Mesendoderm (in vitro differentiated cells): ENCODE measurements around the gene DMRT1.

Source experiments
- DNase-seq: peaks from one replicate; pipeline ENCODE4 v3.0.0; 2013
- H2AK5ac ChIP-seq: 2 replicates; pipeline ENCODE4 v1.6.1; 2013; ENCODE audit warnings: low read length, inconsistent platforms
- H2BK120ac ChIP-seq: 2 replicates; pipeline ENCODE4 v1.6.1; 2013; ENCODE audit warnings: low read depth, mild to moderate bottlenecking, low read length, moderate library complexity, mixed read lengths
- H2BK15ac ChIP-seq: replicated peaks from 2 replicates; pipeline ENCODE4 v1.6.1; 2013; ENCODE audit warnings: low read depth, mild to moderate bottlenecking, moderate library complexity
- H2BK5ac ChIP-seq: 2 replicates; pipeline ENCODE4 v1.6.1; 2013; ENCODE audit warnings: low read length, inconsistent platforms
- H3K18ac ChIP-seq: 2 replicates; pipeline ENCODE4 v1.6.1; 2013; ENCODE audit warnings: mild to moderate bottlenecking, low read length, mixed read lengths
- H3K23ac ChIP-seq: one replicate; pipeline ENCODE4 v1.6.1; 2013; ENCODE audit warnings: low read length
- H3K27ac ChIP-seq: 2 replicates; pipeline ENCODE4 v1.5.1; 2013; ENCODE audit warnings: low read depth, mild to moderate bottlenecking, inconsistent platforms, low read length, moderate library complexity
- H3K27me3 ChIP-seq: 2 replicates; pipeline ENCODE4 v1.6.1; 2013; ENCODE audit warnings: low read length, control low read depth, mild to moderate bottlenecking, inconsistent platforms; ENCODE audit not compliant: insufficient read depth, poor library complexity
- H3K36me3 ChIP-seq: 2 replicates; pipeline ENCODE4 v1.6.1; 2013; ENCODE audit warnings: low read length, inconsistent platforms; ENCODE audit not compliant: control insufficient read depth, insufficient read depth
- H3K4ac ChIP-seq: one replicate; pipeline ENCODE4 v1.6.1; 2013; ENCODE audit warnings: low read depth, mild to moderate bottlenecking, low read length, moderate library complexity
- H3K4me1 ChIP-seq: 2 replicates; pipeline ENCODE4 v1.6.1; 2013; ENCODE audit warnings: low read depth, low read length, inconsistent platforms; ENCODE audit not compliant: control insufficient read depth
- H3K4me2 ChIP-seq: 2 replicates; pipeline ENCODE4 v1.6.1; 2013; ENCODE audit warnings: low read length
- H3K4me3 ChIP-seq: 2 replicates; pipeline ENCODE4 v1.5.1; 2013; ENCODE audit warnings: mild to moderate bottlenecking, low read length
- H3K56ac ChIP-seq: one replicate; pipeline ENCODE4 v1.6.1; 2013; ENCODE audit warnings: low read length
- H3K79me1 ChIP-seq: 2 replicates; pipeline ENCODE4 v1.6.1; 2013; ENCODE audit warnings: low read length, inconsistent platforms
- H3K79me2 ChIP-seq: 2 replicates; pipeline ENCODE4 v1.6.1; 2013; ENCODE audit warnings: mild to moderate bottlenecking, low read length; ENCODE audit not compliant: control insufficient read depth, insufficient read depth
- H3K9ac ChIP-seq: 2 replicates; pipeline ENCODE4 v1.6.1; 2013; ENCODE audit warnings: low read length, inconsistent platforms
- H4K5ac ChIP-seq: one replicate; pipeline ENCODE4 v1.6.1; 2013; ENCODE audit warnings: low read length
- H4K8ac ChIP-seq: one replicate; pipeline ENCODE4 v1.6.1; 2013; ENCODE audit warnings: low read depth, mild to moderate bottlenecking, control low read depth, low read length, moderate library complexity
- WGBS: extraction: QIAGEN DNeasy Blood & Tissue Kit; methylation state at CpG from one replicate; pipeline ENCODE4 v1.1.7; 2013; ENCODE audit warnings: low lambda C conversion rate, missing lambda C conversion rate; ENCODE audit not compliant: insufficient coverage; ENCODE audit errors: extremely low coverage; 5-methylcytosine and 5-hydroxymethylcytosine counted together

DMRT1 gene

DNA sequence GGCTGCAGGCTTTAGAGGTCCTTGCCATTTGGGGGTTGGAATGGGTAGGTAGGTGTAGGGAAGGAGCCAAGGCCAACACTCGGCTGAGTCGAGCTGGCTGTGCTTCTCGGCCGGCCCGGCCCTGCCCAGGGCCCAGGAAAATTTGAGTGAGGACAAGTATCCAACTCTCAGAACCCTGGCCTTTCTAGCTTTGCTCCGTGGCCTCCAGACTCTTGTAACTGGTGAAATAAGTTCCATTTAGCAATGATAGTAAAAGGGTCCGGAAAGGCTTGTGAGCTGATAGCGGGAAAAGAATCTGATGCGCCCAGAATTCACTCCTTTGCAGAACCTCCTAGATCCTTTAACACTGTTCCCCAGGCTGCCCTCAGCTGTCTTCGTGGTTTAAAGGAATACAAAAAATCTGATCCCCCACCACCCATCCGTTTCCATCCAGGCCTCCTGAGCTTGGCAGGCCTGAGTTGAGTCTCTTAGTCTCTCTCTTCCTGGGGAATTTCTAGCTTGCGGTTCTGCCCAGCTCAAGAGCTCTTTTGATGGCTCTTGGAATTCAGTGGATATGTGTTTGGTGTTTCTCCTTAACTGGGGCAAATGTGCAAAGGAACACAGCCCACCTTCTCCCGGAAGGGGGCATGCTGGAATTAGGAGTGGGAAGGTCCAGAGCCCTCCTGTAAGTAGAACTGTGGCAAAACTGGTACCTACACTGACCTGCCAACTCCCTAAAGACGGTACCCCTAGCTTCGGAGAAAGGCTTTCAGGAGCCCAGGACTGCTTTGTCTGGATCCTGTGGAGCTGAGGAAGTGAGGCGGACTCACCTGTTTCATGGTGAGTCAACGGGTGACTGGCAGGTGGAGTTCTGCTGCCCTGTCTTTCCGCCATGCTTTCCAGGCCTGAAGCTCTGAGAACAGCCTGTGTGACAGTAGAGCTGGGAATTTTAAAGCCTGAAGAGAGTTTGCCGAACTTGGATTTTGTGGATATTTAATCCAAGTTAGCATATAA, 136.6 kb downstream of the DMRT1 start:
- Histone ChIP-seq H2AK5ac (no peak overlapping the region), H3K4me1 (no peaks in the 10 kb centered on the region), H3K18ac (no peak overlapping the region), H4K5ac (no peak overlapping the region), H3K4me3 (no peak overlapping the region), H3K79me1 (no peaks in the 10 kb centered on the region), H2BK120ac (no peak overlapping the region), H3K4me2 (no peak overlapping the region), H3K79me2 (no peaks in the 10 kb centered on the region), H3K9ac (no peak overlapping the region), H3K23ac (no peak overlapping the region), H3K36me3 (no peaks in the 10 kb centered on the region), H3K27me3 (peaks cover 81% of the 10 kb centered on the region), H3K27ac (no peak overlapping the region), H2BK15ac (no peak overlapping the region), H4K8ac (no peak overlapping the region), H2BK5ac (no peak overlapping the region), H3K4ac (no peak overlapping the region), H3K56ac (no peak overlapping the region)
- peak; percentile 21 for DNase-seq
- WGBS: no CpG with 5 or more reads among the region's 19 CpGs

DNA sequence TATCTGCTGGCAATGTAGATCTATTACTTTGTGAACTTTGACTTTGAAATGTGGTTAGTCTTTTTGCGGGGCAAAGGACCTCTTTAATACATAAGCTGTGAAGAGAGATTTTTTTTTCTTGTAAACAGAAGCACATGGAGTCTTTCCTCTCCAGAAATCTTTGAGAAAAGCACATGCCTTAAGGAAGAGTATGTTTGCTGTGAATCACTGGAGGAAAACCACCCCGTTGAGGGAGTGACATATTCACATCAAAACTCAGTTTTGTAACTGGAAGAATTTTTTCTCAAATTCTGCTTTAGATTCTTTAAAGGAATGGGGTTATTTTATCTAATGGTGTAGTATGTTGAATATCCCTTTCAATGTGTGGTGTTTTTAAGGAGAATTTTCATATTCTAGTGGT, 138.5 kb downstream of the DMRT1 start:
- no peak overlapping the region for H3K4me3 ChIP-seq
- H2BK120ac ChIP-seq: no peak overlapping the region
- no peaks in the 10 kb centered on the region for H3K79me1 ChIP-seq
- H4K5ac ChIP-seq: no peak overlapping the region
- no peak for DNase-seq
- peaks cover 67% of the 10 kb centered on the region for H3K27me3 ChIP-seq
- no peak overlapping the region for H3K9ac ChIP-seq
- H2BK5ac ChIP-seq: no peak overlapping the region
- no peak overlapping the region for H3K4me2 ChIP-seq
- H2AK5ac ChIP-seq: no peak overlapping the region
- no peaks in the 10 kb centered on the region for H3K36me3 ChIP-seq
- no peak overlapping the region for H3K27ac ChIP-seq
- H2BK15ac ChIP-seq: no peak overlapping the region
- no peaks in the 10 kb centered on the region for H3K79me2 ChIP-seq
- no CpG with 5 or more reads among the region's 2 CpGs for WGBS
- H3K23ac ChIP-seq: no peak overlapping the region
- no peak overlapping the region for H4K8ac ChIP-seq
- no peak overlapping the region for H3K18ac ChIP-seq
- H3K4me1 ChIP-seq: no peaks in the 10 kb centered on the region
- no peak overlapping the region for H3K4ac ChIP-seq
- no peak overlapping the region for H3K56ac ChIP-seq

DNA sequence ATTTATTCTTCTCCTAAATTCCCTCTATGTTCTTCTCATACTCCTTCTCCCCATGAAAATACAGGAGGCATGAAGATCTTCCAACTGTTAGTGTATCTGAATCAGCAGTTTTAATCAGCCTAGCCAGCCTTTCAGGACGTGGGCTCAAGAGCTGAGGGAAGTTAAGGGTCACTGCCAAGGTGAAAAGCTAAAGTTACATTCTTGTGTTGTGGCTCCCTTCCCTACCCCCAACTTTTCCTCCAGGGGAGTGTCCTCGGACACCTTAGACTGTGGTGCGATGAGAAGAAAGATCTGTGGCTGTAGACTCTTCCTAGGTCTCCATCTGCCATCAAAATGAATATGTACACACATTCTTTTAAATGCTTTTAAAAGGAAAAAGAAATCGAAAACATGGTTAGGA, 139.1 kb downstream of the DMRT1 start:
- Histone ChIP-seq H3K79me1 (no peaks in the 10 kb centered on the region), H3K27me3 (peaks cover 61% of the 10 kb centered on the region)

DNA sequence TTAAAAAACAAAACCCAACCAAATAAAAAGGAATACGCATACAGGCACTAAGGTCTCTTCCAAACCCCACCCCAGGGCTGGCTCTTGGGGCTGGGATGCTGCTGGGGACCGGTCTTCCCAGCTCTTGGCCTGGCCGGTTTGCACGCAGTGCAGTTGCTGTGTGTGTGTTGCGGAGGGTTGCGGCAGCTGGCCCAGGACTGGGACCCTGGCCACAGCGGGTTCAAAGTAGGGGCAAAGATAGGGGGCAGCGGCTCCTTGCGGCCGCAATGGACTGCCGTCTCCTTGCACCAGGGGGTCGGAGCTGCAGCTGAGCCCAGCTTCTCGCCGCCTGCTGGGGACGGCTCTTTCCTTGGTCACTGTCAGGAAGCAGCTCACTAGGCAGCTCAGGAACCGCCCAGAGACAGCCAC, 140.0 kb downstream of the DMRT1 start:
- Histone ChIP-seq H3K23ac (no peak overlapping the region), H3K4me1 (no peaks in the 10 kb centered on the region), H2BK15ac (no peak overlapping the region), H2BK120ac (no peak overlapping the region), H3K79me1 (no peaks in the 10 kb centered on the region), H3K9ac (no peak overlapping the region), H4K8ac (no peak overlapping the region), H3K56ac (no peak overlapping the region), H3K36me3 (no peaks in the 10 kb centered on the region), H3K18ac (no peak overlapping the region), H2BK5ac (no peak overlapping the region), H3K4me2 (no peak overlapping the region), H3K27ac (no peak overlapping the region), H3K27me3 (peaks cover 57% of the 10 kb centered on the region), H4K5ac (no peak overlapping the region), H2AK5ac (no peak overlapping the region), H3K79me2 (no peaks in the 10 kb centered on the region), H3K4ac (no peak overlapping the region), H3K4me3 (no peak overlapping the region)
- DNase-seq: peak; percentile 72
- WGBS: no CpG with 5 or more reads among the region's 16 CpGs

More for the DNA sequence above, 139.1 kb downstream of the DMRT1 start:
- Histone ChIP-seq H2AK5ac (no peak overlapping the region), H3K23ac (no peak overlapping the region), H2BK15ac (no peak overlapping the region), H2BK120ac (no peak overlapping the region), H3K36me3 (no peaks in the 10 kb centered on the region), H3K56ac (no peak overlapping the region), H3K4me3 (no peak overlapping the region), H3K4me2 (no peak overlapping the region), H3K4me1 (no peaks in the 10 kb centered on the region), H3K9ac (no peak overlapping the region), H4K5ac (no peak overlapping the region), H3K18ac (no peak overlapping the region), H2BK5ac (no peak overlapping the region), H3K4ac (no peak overlapping the region), H4K8ac (no peak overlapping the region), H3K79me2 (no peaks in the 10 kb centered on the region), H3K27ac (no peak overlapping the region)
- no CpG with 5 or more reads among the region's 4 CpGs for WGBS
- no peak for DNase-seq

DNA sequence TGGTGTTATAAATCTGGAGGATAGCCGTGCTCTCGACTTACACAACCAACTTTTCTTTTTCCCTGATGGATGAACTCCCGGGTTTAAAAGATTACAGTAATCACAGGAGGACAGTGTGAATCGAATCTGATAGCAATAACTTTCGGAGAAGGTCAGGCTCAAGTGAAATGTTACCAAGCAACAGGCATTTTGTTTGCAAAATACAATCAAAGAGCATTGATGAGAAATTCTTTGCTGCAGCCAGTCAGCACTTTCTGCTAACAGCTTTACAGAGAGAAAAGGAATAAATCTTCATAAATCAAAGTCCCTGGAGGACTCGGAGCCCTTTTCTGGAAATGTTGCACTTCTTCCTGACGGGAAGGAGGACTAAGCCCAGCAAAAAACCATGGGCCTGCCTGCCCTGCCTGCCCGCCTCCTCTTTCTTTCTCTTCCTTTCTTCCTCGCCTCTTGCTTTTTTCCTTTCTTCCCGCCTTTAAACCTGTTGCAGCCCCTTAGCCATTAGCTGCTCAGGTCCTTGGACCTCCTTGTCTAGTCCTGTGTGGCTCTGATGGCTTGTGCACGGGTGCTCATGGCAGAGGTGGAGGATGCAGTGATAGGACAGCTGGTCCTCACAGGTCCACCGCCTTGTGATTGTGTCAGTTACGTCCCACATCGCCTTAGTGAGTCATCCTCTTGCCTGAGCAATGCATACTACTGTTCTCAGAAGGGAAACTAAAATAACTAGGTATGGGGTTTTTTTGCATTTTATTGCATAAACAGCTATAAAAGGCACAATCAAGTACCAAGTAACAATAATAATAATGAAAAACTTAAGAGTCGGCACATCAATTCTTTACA, 141.1 kb downstream of the DMRT1 start:
- Histone ChIP-seq H2BK120ac (no peak overlapping the region), H3K4ac (no peak overlapping the region), H2AK5ac (no peak overlapping the region), H3K23ac (no peak overlapping the region), H3K4me1 (no peaks in the 10 kb centered on the region), H3K36me3 (no peaks in the 10 kb centered on the region), H3K18ac (no peak overlapping the region), H2BK15ac (no peak overlapping the region), H3K79me1 (no peaks in the 10 kb centered on the region), H4K8ac (no peak overlapping the region), H3K4me3 (no peak overlapping the region), H3K56ac (no peak overlapping the region), H3K9ac (no peak overlapping the region), H3K79me2 (no peaks in the 10 kb centered on the region), H2BK5ac (no peak overlapping the region), H4K5ac (no peak overlapping the region), H3K27me3 (peaks cover 49% of the 10 kb centered on the region), H3K27ac (no peak overlapping the region), H3K4me2 (no peak overlapping the region)
- peak; percentile 39 for DNase-seq
- no CpG with 5 or more reads among the region's 15 CpGs for WGBS
